Ureter (tissue), 1 donor: ENCODE measurements around the gene CDC42BPG. TPM values are rescaled to one million over a fixed set of nuclear protein-coding genes. Genes with fewer than 3 reads are reported as not detected.
"Not testable (repeated sequence)": the region's sequence is repeated elsewhere in the genome, so short reads cannot be mapped to it uniquely, and the experiment has no call there.

Experiments used
- DNase-seq: peaks from one replicate; pipeline ENCODE4 v3.0.0-alpha.2; 2020; ENCODE audit warnings: low spot score
- total RNA-seq: library from RNA; stranded (reverse); gene quantifications from one replicate; pipeline ENCODE4 v1.2.4, GENCODE V29; 2023
- donor health status: DM: yes; HTN: yes; CAD: no.

The CDC42BPG gene
- total RNA-seq, 1 donor from 2014 or later, result 28.5 TPM

GRCh38 chr11:64851831-64852351, 7.4 kb upstream of the CDC42BPG start:
- no peak for DNase-seq

DNA sequence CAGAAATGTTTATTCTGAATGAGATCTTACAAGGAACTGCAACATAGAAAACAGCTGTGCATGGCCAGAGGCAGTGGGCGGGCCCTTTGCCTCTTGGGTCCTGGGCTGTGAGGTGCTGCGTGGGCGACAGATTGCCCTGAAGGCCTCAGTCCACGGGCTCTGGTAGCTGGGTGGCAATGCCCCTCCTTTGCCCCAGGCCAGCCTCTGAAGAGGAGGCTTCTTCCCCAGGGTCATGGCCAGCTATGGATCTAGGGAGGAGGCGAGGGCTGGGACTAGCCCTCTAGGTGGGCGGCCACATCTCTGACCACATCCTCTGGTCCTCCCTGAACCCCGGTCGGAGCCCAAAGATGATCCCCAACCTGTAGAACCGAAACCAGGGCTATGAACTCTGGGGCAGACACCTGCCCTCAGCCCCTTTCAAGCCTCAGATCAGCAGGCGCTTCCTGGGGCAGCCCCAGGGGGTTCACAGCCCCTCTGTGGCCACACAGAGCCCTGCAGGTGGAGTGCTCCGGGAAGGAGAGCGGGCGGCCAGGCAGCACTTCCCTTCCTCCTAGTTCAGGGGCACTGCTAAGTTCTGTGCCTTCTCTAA, 6.6 kb upstream of the CDC42BPG start:
- DNase-seq, result no peak

- no peak for DNase-seq
Measured at GRCh38 chr11:64849598-64850356, 5.3 kb upstream of the CDC42BPG start.

- DNase-seq, result no peak
Measured at GRCh38 chr11:64848826-64849597, 4.6 kb upstream of the CDC42BPG start.

- no peak for DNase-seq
Measured at GRCh38 chr11:64848214-64848825, 3.9 kb upstream of the CDC42BPG start.

DNA sequence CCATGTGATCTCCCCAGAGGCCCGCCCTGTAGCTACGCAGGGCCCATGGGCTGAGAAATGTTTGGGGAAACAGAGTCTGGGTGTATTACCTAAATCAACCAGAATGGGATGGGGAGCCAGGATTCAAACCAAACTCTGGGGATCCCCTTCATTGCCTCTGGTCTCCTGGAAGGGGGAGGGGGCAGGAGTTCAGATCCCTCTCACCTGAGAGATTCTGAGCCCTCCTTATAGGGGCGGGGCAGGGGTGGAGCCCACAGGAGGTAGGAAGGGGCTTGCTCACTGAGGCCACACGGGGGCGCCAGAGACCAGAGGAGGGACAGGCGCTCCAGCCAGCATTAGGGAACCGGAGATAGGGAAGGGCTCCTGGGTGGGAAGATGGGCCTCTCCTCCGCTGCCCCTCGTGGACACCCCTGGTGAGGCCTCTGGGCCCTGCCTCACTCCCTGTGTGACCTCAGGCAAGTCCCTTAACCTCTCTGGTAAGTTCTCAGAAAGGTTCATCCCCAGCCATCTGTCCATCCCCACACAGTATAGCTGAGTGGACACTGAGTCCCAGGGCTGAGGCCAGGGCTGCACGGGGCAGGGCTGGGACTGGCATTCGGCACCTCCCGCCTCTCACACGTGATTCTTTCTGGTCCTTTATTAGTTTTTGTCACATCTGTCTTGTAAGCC, 2.7 kb upstream of the CDC42BPG start:
- DNase-seq, result peak; percentile 94

DNA sequence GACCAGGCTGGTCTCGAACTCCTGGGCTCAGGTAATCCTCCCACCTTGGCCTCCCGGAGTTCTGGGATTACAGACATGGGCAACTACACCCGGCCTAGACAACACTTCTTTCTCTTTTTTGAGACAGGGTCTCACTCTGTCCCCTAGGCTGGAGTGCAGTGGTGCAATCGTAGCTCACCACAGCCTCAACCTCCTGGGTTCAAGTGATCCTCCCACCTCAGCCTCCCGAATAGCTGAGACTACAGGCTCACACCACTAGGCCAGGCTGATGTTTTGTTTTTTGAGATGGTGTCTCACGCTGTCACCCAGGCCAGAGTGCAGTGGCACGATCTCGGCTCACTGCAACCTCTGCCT, 1.3 kb upstream of the CDC42BPG start:
- DNase-seq, result not testable (repeated sequence)

- no peak for DNase-seq
Measured at GRCh38 chr11:64845129-64845775, 799 bp upstream of the CDC42BPG start.

DNA sequence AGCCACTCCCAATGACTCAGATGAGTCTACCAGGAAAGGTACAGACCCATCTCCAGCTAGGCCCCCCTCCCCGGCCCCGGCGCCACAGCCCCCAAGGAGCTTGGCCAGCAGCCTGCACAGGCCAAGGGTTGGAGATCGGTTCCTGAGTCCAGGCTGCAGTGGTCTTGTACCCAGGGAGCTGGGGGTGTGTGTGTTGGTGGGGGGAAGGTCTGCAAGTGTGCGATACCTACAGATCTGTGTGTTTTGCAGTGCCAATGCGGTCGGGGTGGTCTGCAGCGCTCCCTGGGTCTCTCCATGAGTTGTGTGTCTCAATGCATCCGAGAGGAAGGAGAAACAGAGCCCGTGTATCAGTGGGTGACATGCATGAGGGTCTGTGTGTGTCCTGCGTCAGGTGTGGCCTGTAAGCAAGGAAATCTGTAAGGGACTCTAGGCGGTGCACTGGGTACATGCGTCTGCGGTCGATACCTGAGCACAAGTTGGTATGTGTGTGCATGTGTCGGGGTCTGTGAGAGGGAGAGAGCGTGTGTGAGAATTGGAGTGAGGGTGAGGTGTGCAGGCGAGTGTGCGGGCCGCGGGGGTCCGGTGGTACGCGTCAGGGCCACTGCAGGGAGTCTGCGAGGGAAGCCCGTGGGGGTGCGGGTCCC, 645 bp downstream of the CDC42BPG start:
- DNase-seq, result no peak

DNA sequence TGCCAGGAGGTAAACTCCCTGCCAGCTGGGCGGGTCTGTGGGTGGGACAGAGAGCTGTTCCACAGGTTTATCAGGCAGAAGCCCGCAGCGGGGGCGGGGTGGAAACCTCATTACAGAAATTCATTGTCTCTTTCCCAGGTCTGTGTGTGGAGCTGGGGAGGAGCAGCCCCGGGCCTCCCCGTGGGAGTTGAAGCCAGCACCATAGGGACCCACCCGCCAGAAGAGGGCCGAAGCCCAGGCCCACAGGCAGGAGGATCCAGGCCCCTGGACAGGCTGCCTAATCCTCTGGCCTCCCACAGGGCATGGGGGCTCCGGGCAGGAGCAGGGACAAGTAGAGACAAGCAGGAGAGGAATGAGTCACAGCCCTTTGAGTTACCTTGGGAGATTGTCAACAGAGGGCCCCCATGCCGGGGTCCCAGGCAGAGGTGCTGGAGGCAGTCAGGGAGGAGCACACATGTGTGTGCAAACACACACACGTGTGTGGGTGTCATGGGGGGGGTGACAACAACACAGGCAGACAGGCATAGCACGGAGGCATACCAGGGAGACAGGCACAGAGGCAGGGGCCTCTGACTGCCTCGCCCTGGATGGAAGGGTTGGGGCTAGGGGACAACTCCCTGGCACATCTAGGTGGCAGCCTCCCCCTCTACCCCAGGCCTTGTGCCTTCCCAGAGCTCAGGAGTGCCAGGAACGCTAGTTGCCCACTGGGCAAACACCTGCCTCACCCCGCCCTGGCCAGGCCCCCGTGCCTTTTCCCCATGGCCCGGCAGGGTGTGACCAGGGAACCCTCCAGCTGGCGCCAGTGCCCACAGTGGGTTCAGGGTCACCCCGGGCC, 1.4 kb downstream of the CDC42BPG start:
- peak; percentile 81 for DNase-seq

DNA sequence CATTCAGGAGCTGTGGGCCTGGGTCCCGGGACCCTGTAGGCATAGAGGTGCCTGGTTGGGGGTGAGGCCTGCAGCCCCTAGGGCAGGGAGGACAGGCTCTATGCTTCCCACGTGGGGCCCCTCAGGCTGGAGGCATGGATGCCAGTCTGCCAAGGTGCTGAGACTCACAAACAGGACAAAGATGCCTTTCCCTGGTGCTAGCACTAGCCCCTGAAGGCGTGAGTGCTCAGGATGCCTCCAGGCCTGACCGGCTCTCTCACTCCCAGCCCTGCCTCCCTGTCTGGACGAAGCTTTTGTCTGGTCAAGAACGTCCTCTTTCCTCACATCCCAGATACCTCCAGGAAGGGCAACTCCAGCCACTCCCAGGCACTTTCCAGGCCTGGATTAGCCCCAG, 2.1 kb downstream of the CDC42BPG start:
- DNase-seq, result no peak

GRCh38 chr11:64841592-64842365, 2.7 kb downstream of the CDC42BPG start:
- no peak for DNase-seq

DNA sequence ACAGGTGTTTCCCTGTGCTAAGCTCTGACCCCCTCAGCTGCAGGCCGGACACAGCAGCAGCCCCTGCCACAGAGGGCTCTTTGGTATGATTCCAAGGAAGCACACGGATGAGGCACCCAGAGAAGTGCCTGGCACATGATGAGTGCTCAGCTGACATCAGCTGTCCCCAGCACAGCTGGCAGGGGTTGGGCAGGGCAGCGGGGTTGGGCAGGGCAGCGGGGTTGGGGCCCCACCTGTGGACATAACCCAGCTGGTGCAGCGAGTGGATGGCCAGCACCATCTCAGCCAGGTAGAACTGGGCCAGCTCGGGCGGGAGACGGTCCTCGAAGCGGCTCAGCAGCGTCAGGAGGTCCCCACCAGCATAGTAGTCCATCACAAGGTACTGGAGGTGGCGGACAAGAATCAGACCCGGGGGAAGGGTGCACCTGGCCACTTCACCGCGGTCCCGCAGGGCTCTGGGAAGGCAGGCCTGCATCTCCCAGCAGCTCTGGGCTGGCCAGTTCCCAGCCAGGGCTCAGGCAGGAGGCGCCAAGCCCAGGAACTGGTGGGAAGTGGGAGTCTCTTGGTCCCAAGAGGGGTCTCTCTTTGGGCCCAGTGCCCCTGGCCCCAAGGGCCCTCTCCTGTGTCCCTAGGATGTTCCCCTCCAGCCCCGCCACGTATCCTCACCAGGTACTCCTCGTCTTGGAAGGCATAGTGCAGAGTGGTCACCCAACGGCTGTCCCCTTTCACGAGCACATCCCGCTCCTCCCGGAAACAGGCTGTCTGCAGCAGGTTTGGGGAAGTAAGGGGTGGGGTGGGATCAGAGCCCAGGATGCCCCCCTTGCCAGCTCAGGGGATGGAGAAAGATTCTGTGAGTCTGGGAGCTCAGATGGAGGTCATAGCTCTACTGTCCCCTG, 4.3 kb downstream of the CDC42BPG start:
- DNase-seq, result no peak

DNA sequence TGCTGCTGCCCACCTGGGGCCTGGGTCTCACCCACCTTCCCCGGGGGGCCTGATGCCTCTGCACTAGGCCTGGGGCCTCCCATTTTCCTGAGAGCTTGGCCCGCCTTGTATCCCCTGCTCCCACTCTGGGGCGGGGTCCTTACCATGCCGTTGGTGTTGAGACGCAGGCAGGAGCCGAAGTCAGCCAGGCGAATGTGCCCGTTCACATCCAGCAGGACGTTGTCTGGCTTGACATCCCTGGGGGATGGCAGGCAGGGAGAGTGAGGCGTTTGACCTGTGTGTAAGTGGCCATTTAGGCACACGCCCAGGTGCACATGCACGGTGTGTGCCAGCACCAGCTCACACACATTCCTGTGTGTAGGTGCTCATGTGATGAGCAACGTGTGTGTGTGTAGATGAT, 5.1 kb downstream of the CDC42BPG start:
- no peak for DNase-seq

- DNase-seq, result no peak
Measured at GRCh38 chr11:64838600-64839334, 5.7 kb downstream of the CDC42BPG start.

- DNase-seq, result no peak
Measured at GRCh38 chr11:64837887-64838351, 6.5 kb downstream of the CDC42BPG start.

- no peak for DNase-seq
Measured at GRCh38 chr11:64836448-64837072, 7.9 kb downstream of the CDC42BPG start.
